ENCODE data around the gene GPR153. TPM values are rescaled to one million over a fixed set of nuclear protein-coding genes. Genes with fewer than 3 reads are reported as not detected.

The GPR153 gene
- total RNA-seq, 1 donor from 2014 or later = 4.2 TPM

DNA sequence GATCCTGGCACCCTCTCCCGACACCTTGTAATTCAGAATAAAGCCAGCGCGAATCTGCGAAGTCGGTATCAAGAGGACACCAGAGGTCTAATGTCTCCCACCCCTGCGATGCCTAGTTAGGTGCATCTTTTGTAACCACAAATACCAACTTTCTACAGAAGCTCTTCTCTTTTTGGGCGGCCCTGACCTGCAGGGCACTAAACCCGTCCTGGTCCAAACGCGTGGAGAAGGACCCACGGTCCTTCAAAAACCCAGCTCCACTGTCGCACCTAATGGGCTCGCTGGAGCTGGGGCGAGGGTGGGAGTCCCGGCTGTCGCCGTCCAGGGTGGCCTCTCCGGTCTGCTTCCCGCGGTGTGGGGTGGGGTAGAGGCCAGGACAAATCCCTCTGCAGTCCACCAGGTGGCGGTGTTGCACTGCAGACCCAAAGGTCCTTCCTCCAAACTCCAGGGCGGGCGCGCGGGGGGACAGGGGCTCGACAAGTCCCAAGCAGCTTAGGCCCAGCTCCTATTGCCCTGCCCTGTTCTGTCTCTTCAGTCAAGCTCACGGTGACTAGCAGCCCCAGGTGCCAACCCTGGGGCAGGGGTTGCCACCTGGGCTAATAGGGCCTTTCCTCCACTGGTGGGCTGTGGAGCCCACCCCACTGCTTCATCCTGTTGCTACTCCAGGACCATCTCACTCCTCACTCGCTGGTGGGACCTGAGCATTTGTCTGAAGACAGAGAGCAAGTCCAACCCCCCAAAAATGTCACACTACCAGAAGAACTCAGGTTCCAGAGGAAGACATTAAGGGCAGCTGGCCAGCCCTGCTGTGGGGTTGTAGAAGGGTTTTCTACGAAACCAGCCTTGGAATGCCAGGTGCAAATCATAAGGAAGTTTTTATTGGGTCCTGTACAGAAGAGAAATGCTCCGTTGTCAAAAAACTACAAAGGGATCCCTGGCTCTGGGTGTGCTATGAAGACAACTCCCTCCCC lies 14.1 kb downstream of the GPR153 start:
- no peak overlapping the region for H3K27ac Mint-ChIP-seq (ENCODE audit: unreplicated experiment)
- H3K9me3 Mint-ChIP-seq (ENCODE audit: unreplicated experiment) = no peaks in the 10 kb centered on the region
- DNase-seq (ENCODE audit: extremely low spot score, unreplicated experiment) = peak; percentile 93
- peak overlapping the region; percentile 64 for H3K4me3 Mint-ChIP-seq (ENCODE audit: unreplicated experiment)
- peaks cover 12% of the 10 kb centered on the region for H3K4me1 Mint-ChIP-seq (ENCODE audit: unreplicated experiment)
- peaks cover 42% of the 10 kb centered on the region for H3K27me3 Mint-ChIP-seq (ENCODE audit: unreplicated experiment)
- no peaks in the 10 kb centered on the region for H3K36me3 Mint-ChIP-seq (ENCODE audit: unreplicated experiment)
- TF ChIP-seq, protein P1, sequence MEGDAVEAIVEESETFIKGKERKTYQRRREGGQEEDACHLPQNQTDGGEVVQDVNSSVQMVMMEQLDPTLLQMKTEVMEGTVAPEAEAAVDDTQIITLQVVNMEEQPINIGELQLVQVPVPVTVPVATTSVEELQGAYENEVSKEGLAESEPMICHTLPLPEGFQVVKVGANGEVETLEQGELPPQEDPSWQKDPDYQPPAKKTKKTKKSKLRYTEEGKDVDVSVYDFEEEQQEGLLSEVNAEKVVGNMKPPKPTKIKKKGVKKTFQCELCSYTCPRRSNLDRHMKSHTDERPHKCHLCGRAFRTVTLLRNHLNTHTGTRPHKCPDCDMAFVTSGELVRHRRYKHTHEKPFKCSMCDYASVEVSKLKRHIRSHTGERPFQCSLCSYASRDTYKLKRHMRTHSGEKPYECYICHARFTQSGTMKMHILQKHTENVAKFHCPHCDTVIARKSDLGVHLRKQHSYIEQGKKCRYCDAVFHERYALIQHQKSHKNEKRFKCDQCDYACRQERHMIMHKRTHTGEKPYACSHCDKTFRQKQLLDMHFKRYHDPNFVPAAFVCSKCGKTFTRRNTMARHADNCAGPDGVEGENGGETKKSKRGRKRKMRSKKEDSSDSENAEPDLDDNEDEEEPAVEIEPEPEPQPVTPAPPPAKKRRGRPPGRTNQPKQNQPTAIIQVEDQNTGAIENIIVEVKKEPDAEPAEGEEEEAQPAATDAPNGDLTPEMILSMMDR (IDR thresholded peaks at IDR 0.05) = peak; percentile 95

DNA sequence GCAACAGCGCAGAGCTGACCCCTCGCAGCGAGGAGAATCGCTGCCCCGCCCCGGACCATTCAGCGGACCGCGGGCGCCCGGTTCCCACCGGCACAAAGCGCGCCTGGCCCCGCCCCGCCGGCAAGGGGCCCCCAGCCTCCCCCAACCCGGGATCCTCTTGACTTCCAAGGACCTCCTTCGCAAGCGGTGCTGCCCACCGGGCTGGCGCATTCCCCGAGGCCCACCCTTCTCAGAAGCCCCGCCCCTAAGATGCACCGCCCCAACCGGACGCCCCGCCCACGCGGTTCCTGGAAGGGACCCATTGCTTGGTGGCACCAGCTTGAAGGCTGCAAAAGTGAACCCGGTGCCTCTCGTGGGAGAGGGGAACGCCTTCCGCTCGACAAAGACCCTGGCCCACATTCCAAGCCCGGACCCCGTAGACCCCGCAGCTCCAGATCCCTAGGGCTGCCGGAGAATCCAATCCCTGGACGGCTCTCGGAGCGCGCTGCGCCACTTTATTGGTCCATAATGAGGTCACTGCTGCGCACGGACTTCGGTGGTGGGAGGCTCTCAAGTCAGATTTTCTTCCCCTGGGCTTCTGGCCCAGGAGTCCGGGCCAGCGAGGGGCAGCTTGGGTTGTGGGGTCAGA lies 14.9 kb downstream of the GPR153 start:
- peaks cover 47% of the 10 kb centered on the region for H3K27me3 Mint-ChIP-seq (ENCODE audit: unreplicated experiment)
- no peaks in the 10 kb centered on the region for H3K36me3 Mint-ChIP-seq (ENCODE audit: unreplicated experiment)
- H3K4me1 Mint-ChIP-seq (ENCODE audit: unreplicated experiment) = peaks cover 18% of the 10 kb centered on the region
- DNase-seq (ENCODE audit: extremely low spot score, unreplicated experiment) = no peak
- no peaks in the 10 kb centered on the region for H3K9me3 Mint-ChIP-seq (ENCODE audit: unreplicated experiment)
- peak overlapping the region; percentile 64 for H3K4me3 Mint-ChIP-seq (ENCODE audit: unreplicated experiment)
- TF ChIP-seq, protein P1 (IDR thresholded peaks at IDR 0.05) = no peak
- H3K27ac Mint-ChIP-seq (ENCODE audit: unreplicated experiment) = no peak overlapping the region

DNA sequence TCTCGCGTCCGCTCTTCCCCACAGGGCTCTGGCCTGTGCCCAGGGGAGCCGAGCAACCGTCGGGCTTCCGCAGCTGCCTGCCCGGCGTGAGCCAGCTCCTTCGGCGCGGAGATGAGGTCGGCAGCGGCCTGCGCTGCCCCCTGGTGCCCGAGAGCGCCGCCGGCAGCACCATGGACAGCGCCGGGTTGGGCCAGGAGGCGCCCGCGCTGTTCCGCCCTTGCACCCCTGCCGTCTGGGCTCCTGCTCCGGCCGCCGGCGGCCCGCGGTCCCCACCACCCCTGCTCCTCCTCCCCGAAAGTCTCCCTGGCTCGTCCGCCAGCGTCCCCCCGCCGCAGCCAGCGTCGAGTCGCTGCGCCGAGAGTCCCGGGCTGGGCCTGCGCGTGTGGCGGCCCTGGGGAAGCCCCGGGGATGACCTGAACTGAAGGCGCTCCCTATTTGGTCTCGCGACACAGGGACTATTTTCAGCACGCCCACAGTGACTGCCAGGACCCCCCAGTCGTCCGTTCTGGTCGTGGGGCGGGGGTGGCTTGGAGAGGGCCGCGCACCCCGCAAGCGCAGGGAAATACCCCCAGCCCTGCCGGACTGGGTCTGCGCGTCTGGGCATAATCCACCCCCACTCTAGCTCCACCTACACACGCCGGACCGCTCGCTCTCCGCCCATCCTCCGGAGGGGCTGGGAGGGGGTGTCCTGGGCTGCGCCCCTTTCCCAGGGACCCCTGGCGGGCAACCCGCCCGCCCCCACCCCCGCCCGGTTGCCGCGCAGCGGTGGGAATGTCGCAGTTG lies 15.6 kb downstream of the GPR153 start:
- peaks cover 18% of the 10 kb centered on the region for H3K4me1 Mint-ChIP-seq (ENCODE audit: unreplicated experiment)
- peaks cover 45% of the 10 kb centered on the region for H3K27me3 Mint-ChIP-seq (ENCODE audit: unreplicated experiment)
- TF ChIP-seq, protein P1 (IDR thresholded peaks at IDR 0.05) = peak; percentile 84
- H3K27ac Mint-ChIP-seq (ENCODE audit: unreplicated experiment) = no peak overlapping the region
- no peaks in the 10 kb centered on the region for H3K36me3 Mint-ChIP-seq (ENCODE audit: unreplicated experiment)
- no peaks in the 10 kb centered on the region for H3K9me3 Mint-ChIP-seq (ENCODE audit: unreplicated experiment)
- peak; percentile 94 for DNase-seq (ENCODE audit: extremely low spot score, unreplicated experiment)
- no peak overlapping the region for H3K4me3 Mint-ChIP-seq (ENCODE audit: unreplicated experiment)

DNA sequence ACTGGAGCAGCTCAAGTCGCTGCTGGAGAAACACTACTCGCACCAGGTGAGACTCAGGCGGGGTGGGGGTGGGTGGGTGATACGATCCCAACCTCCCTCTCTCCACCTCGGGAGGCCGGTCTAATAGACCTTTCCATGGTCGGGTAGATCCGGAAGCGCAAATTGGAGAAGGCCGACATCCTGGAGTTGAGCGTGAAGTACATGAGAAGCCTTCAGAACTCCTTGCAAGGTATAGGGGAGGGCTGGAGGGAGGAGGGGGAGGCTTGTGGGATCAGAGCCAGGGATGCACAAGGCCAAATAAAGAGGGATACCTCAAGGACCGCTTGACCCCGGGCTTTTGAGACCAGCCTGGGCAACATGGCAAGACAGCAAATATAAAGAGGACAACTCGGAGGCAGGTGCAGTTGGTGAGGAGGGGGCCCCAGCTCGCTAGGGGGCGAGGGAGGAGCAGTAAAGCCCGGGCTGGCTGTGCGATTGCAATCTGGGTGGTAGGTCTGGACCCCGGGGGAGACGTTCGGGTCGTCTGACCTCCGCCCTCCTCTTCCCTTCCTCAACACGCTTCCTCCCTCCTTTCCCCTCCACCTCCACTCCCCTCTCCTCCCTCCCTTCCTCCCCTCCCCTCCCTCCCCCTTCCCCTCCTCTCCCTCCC lies 16.4 kb downstream of the GPR153 start:
- no peak overlapping the region for H3K4me3 Mint-ChIP-seq (ENCODE audit: unreplicated experiment)
- H3K27ac Mint-ChIP-seq (ENCODE audit: unreplicated experiment) = no peak overlapping the region
- TF ChIP-seq, protein P1 (IDR thresholded peaks at IDR 0.05) = no peak
- no peaks in the 10 kb centered on the region for H3K9me3 Mint-ChIP-seq (ENCODE audit: unreplicated experiment)
- H3K4me1 Mint-ChIP-seq (ENCODE audit: unreplicated experiment) = peaks cover 16% of the 10 kb centered on the region
- DNase-seq (ENCODE audit: extremely low spot score, unreplicated experiment) = no peak
- H3K27me3 Mint-ChIP-seq (ENCODE audit: unreplicated experiment) = peaks cover 47% of the 10 kb centered on the region
- no peaks in the 10 kb centered on the region for H3K36me3 Mint-ChIP-seq (ENCODE audit: unreplicated experiment)
